ENCODE data around the gene VWA3A. TPM values are rescaled to one million over a fixed set of nuclear protein-coding genes. Genes with fewer than 3 reads are reported as not detected.

VWA3A gene
- total and polyA plus RNA-seq, 2 of the 4 experiments (the other 2 are of a cell fraction), result not detected

- no peaks in the 10 kb centered on the region for H3K79me1 ChIP-seq (ENCODE audit: low read depth in 1 of 2, low read length in 2 of 2)
- H2BK15ac ChIP-seq (ENCODE audit: low read depth, low read length), result no peak overlapping the region
- H2AK9ac ChIP-seq (replicated peaks; ENCODE audit: low read depth, low read length, poor library complexity), result no peak overlapping the region
- no peak overlapping the region for H3K27ac ChIP-seq (ENCODE audit: insufficient read depth, low read length)
- H3K4me3 ChIP-seq (ENCODE audit: insufficient read depth, low read depth, low read length), result no peak overlapping the region
- in situ Hi-C loops (cut with MboI; ENCODE audit: low sequenced_read_pairs), result no loop called here
- H4K5ac ChIP-seq (ENCODE audit: low read depth, low read length), result no peak overlapping the region
- no peak overlapping the region for H3K4me2 ChIP-seq (ENCODE audit: low read depth, low read length)
- H2BK20ac ChIP-seq (ENCODE audit: low read depth, low read length), result no peak overlapping the region
- ChIA-PET CTCF (interaction anchor here (0.6 kb wide), 1 partner anchor 125 kb away, joined by 3 read pairs; no protein-coding TSS in a partner anchor), POLR2A (ENCODE audit: unreplicated experiment) (no interaction called here)
- H4K20me1 ChIP-seq (ENCODE audit: insufficient read depth, low read length), result no peaks in the 10 kb centered on the region
- ATAC-seq (ENCODE audit: low read depth) (no peak), DNase-seq (no peak)
- no peaks in the 10 kb centered on the region for H3K9me3 ChIP-seq (ENCODE audit: control insufficient read depth, insufficient read depth, low read length)
- BruUV-seq (replicated peaks), result no TSS peak
- no peak overlapping the region for H2BK5ac ChIP-seq (ENCODE audit: low read depth, low read length, poor library complexity, severe bottlenecking)
- no peak overlapping the region for H3K14ac ChIP-seq (replicated peaks; ENCODE audit: low read depth, low read length)
- peaks cover 7% of the 10 kb centered on the region for H3K27me3 ChIP-seq (ENCODE audit: control insufficient read depth, insufficient read depth, low read length)
- H3K36me3 ChIP-seq (ENCODE audit: control insufficient read depth, insufficient read depth, low read length), result no peaks in the 10 kb centered on the region
- H3K4ac ChIP-seq (ENCODE audit: low read depth, low read length), result no peak overlapping the region
- no peak overlapping the region for H4K8ac ChIP-seq (ENCODE audit: low read depth in 2 of 2, low read length in 2 of 2)
- peaks cover 5% of the 10 kb centered on the region; the same call in 1 of the 2 replicates for H3K9me1 ChIP-seq (ENCODE audit: insufficient read depth, low read length)
- H3K9ac ChIP-seq (ENCODE audit: low read depth, low read length), result no peak overlapping the region
- H3K4me1 ChIP-seq (ENCODE audit: control insufficient read depth, insufficient read depth, low read length), result no peaks in the 10 kb centered on the region
- no peak overlapping the region for H3K23ac ChIP-seq (ENCODE audit: low read depth, low read length)
- H2AK5ac ChIP-seq (ENCODE audit: low read depth, low read length), result no peak overlapping the region
- no peak overlapping the region for H2BK120ac ChIP-seq (ENCODE audit: low read depth, low read length)
- TF ChIP-seq FOS (IDR thresholded peaks at IDR 0.05; ENCODE audit: low read depth, low read length) (no peak), CEBPB (IDR thresholded peaks at IDR 0.05; ENCODE audit: low read depth, low read length) (no peak), RCOR1 (IDR thresholded peaks at IDR 0.05; ENCODE audit: insufficient replicate concordance, low read length) (no peak), ELK1 (IDR thresholded peaks at IDR 0.05; ENCODE audit: borderline replicate concordance, low read depth, low read length) (no peak), BHLHE40 (IDR thresholded peaks at IDR 0.05; ENCODE audit: low read depth, low read length) (no peak), SMC3 (IDR thresholded peaks at IDR 0.05; ENCODE audit: low read depth, low read length) (no peak), MAFK (IDR thresholded peaks at IDR 0.05; ENCODE audit: low read depth, low read length) (no peak), MXI1 (IDR thresholded peaks at IDR 0.05; ENCODE audit: borderline replicate concordance, low read depth, low read length) (no peak), RAD21 (IDR thresholded peaks at IDR 0.05; ENCODE audit: low read length) (no peak), RFX5 (IDR thresholded peaks at IDR 0.05; ENCODE audit: low read depth, low read length) (no peak)
- H3K56ac ChIP-seq (ENCODE audit: extremely low read depth, insufficient read depth, low read length), result no peak overlapping the region
- intact Hi-C loops (cut with micrococcal nuclease), result no loop called here
- H3K18ac ChIP-seq (ENCODE audit: low read depth, low read length), result no peak overlapping the region
- H4K91ac ChIP-seq (ENCODE audit: insufficient read depth, low read depth, low read length), result no peak overlapping the region
- WGBS, 2 experiments (ENCODE audit: extremely low coverage in 2 of 2, insufficient read length in 1 of 2), result no CpG with 5 or more reads among the region's 2 CpGs
- dilution Hi-C loops (cut with HindIII; ENCODE audit: low sequenced_read_pairs, unreplicated experiment), result no loop called here
- H2AFZ ChIP-seq (replicated peaks; ENCODE audit: low read length, poor library complexity), result no peak overlapping the region
Observed at GRCh38 chr16:22116095-22116700, 23.9 kb downstream of the VWA3A start.

Measured in IMR-90 (cell line).